Measurements from ENCODE around the gene VWDE.
A peak's percentile ranks its signal among the peaks of the same experiment; 100 is the strongest.
"Not testable (repeated sequence)": the region's sequence is repeated elsewhere in the genome, so short reads cannot be mapped to it uniquely, and the experiment has no call there.

Gene VWDE

GRCh38 chr7:12403287-12404181, at the start of gene VWDE:
Gene VWDE (minus strand): TSS chr7:12403865. CDS start chr7:12403716, 149 bp downstream.
- DNase-seq (ENCODE audit: low read depth in 3 of 3, low spot score in 1 of 3), result peak in 1 of 3 donors; percentile 31

- not testable (repeated sequence) for DNase-seq (ENCODE audit: low read depth in 3 of 3, low spot score in 1 of 3)
Measured at GRCh38 chr7:12453136-12453535, 49.5 kb upstream of the VWDE start.

DNA sequence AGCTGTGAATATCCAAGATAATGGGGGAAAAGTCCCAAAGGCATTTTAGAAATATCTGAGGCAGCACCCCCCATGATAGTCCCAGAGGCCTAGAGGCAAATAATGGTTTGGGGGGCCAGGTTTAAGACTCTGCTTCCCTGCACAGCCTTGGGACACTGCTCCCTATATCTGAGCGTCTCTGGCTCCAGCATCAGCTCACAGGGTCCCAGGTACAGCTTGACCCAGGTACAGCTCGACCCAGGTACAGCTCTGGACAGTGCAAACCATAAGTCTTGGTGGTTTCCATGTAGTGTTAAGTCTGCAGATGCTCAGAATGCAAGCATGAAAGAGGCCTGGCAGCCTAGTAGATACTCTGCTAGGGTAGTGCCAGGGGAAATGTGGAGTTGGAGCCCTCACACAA, 47.0 kb upstream of the VWDE start:
- no peak for DNase-seq (ENCODE audit: low read depth in 3 of 3, low spot score in 1 of 3)

- no peak for DNase-seq (ENCODE audit: low read depth in 3 of 3, low spot score in 1 of 3)
Measured at GRCh38 chr7:12444785-12445184, 41.1 kb upstream of the VWDE start.

GRCh38 chr7:12440229-12440628, 36.6 kb upstream of the VWDE start:
- no peak for DNase-seq (ENCODE audit: low read depth in 3 of 3, low spot score in 1 of 3)

DNA sequence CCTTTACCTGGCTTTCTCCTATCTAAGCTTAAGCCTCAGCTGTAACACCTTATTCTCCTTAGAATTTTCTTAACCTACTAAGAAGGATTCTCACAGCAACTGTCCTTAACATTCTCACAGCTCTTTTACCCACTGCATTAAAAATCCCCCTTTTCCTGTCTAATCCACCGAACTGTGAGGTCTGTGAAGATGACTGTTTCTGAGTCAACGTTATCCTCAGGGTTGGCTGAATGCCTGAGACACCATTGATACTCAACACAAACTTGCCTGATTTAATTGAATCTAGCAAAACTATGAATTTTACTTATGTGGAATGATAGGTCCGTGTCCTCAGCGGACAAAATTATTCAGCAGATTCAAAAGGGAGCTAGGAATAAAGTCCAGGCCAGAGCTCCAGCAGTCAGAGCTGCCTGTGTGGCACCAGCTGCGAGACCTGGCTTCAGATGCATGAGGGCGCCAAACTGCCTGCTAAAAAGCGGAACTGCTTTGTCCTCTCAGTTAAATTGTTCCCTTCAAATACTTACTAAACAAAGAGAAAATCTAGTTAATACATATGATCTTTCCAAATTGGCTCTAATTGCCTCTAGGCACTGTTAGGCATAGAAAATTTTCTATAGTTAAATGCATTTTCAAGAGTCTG, 33.4 kb upstream of the VWDE start:
- DNase-seq (ENCODE audit: low read depth in 3 of 3, low spot score in 1 of 3), result no peak

GRCh38 chr7:12436126-12436525, 32.5 kb upstream of the VWDE start:
- no peak for DNase-seq (ENCODE audit: low read depth in 3 of 3, low spot score in 1 of 3)

GRCh38 chr7:12434012-12434642, 30.5 kb upstream of the VWDE start:
- no peak for DNase-seq (ENCODE audit: low read depth in 3 of 3, low spot score in 1 of 3)

DNA sequence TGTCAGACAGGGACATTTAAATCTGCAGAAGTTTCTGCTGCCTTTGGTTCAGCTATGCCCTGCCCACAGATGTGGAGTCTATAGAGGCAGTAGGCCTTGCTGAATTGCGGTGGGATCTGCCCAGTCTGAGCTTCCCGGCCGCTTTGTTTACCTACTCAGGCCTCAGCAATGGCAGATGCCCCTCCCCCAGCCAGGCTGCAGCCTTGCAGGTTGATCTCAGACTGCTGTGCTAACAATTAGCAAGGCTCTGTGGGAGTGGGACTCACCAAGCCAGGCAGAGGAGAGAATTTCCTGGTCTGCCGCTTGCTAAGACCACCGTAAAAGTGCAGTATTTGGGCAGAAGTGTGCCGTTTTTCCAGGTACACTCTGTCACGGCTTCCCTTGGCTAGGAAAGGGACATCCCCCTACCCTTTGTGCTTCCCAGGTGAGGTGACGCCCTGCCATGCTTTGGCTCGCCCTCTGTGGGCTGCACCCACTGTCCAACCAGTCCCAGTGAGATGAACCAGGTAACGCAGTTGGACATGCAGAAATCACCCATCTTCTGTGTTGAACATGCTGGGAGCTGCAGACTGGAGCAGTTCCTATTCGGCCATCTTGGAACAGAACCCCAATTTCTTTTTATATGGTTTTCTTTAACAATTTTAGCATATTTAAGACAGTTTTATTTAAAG, 28.4 kb upstream of the VWDE start:
- DNase-seq (ENCODE audit: low read depth in 3 of 3, low spot score in 1 of 3), result no peak

DNA sequence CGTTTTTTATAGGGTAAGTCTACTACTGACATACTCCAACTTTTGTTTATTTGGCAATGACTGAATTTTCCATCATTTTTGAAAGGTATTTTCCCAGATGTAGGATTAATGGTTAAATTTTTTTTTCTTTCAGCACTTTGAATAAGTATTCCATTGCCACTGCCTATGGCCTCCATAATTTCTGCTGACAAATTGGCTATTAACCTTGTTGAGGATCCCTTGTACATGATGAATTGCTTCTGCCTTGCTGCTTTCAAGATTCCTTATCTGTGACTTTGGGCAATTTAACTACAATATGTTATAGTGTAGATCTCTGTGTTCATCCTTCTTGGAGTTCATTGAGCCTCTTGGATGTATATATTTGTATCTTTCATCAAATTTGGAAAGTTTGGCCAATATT, 21.6 kb upstream of the VWDE start:
- DNase-seq (ENCODE audit: low read depth in 3 of 3, low spot score in 1 of 3), result no peak

- no peak for DNase-seq (ENCODE audit: low read depth in 3 of 3, low spot score in 1 of 3)
Measured at GRCh38 chr7:12423997-12424745, 20.5 kb upstream of the VWDE start.

DNA sequence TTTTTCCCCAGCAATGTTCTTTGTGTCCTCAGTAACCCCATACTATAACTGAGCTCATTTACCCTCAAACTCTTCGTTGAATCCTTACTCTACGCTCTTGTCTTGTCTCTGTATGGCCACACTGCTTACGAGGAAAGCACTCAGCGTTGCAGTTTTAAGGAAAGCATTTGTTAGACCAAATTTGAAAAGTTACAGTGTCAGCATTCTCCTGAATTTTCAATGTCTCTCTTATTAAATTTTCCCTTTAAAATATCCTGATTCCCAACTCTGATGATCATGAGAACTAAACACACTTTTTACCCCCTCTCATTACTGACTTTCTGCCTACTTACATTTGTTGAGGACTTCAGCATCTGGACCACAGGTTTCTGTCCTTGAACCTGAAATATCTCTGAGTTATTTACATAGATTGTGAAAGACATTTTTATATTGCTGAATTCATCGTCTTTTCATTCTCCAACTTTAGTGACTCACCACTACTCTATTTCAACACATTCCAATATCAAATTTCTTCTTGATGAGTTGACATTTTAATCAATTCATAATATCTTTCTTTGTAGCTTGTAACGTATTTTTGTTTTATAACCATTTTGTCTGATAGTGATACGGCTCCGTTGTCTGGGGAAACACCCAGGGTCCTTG, 19.8 kb upstream of the VWDE start:
- no peak for DNase-seq (ENCODE audit: low read depth in 3 of 3, low spot score in 1 of 3)

DNA sequence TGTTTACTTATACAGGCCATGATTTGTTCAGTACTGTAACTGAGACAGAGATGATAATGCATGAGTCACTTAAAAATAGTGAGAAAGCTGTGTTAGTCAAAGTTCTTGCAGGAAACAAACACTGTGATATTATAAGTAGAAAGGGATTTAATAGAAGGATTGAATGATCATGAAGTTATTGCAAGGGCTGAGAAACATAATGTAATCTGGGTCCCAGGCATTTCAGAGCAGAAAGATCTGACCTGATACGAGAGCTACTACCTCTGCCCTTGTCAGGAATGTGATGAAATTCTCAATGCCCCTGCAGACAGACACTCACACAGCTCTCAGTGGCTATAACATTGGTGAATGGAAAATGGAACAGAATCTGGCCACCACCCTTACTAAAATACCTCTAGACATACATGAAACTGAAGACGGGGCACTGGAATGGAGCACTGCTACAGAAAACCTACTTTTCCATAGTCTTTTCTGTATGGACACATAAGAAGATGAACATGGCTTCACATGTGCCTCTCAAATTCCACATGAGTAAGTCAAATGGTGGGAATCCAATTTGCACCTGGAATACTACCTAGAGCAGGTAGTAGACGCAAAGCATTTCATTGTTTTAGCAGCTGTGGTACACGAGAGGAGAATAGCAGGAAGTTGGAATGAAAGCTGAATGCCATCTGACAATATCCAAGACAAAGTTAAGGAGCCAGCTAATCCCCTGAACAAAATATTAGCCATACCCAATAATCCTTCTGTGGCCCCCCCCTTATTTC, 19.1 kb upstream of the VWDE start:
- DNase-seq (ENCODE audit: low read depth in 3 of 3, low spot score in 1 of 3), result no peak

GRCh38 chr7:12418452-12418851, 14.8 kb upstream of the VWDE start:
- DNase-seq (ENCODE audit: low read depth in 3 of 3, low spot score in 1 of 3), result no peak

- no peak for DNase-seq (ENCODE audit: low read depth in 3 of 3, low spot score in 1 of 3)
Measured at GRCh38 chr7:12415072-12415471, 11.4 kb upstream of the VWDE start.

DNA sequence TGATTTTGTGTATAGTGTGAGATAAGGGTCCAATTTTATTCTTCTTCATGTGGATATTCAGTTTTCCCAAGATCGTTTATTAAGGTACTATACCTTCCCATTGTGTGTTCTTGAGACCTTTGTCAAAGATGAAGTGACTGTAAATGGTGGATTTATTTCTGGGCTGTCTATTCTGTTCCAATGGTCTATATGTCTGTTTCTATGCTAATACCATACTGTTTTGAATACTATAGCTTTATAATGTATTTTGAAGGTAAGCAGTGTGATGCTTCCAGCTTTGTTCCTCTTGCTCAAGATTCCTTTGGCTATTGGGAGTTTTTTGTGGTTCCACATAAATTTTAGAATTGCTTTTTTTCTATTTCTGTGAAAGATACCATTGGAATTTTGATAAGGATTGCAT, 8.7 kb upstream of the VWDE start:
- no peak for DNase-seq (ENCODE audit: low read depth in 3 of 3, low spot score in 1 of 3)

DNA sequence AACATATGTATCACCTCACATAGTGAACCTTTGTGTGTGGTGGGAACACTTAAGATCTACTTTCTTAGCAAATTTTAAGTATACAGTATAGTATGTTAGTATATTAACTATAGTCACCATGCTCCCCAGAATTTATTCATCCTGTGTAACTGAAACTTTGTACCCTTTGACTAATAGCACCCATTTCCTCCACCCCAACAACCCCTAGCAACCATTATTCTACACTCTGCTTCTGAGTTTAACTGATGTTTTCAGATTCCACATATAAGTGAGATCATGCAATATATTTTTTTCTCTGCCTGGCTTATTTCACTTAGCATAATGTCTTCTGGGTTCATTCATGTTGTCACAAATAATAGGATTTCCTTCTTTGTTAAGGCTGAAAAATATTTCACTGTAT, 6.9 kb upstream of the VWDE start:
- DNase-seq (ENCODE audit: low read depth in 3 of 3, low spot score in 1 of 3), result no peak

DNA sequence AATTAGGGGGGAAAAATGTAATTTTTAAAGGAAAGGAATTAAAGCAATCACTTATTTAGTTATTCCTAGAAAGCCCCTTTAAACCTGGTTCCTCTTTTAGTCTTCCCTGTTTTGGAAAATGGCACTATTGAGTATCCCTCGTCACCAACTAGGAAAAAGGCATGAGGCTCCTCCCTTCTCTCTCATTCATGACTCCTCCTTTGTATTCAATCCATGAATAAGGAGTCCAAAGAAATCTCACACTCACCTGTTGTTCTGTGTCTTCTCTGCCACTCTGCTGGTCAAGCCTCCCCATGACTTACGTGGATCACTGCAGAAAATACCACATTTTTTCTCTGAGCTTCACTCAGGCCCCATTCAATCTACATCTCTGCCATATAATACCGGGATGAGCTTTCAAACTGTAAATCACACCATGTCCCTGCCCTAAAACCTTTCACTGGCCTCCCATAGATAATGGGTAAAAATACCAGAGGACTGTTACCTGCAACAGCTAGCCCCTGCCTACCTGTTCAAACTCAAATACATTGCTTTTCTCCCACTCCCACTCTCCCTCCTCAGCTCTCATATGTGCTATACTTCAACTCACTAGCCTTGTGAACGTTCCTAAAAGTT, 5.5 kb upstream of the VWDE start:
- DNase-seq (ENCODE audit: low read depth in 3 of 3, low spot score in 1 of 3), result no peak

- not testable (repeated sequence) for DNase-seq (ENCODE audit: low read depth in 3 of 3, low spot score in 1 of 3)
Measured at GRCh38 chr7:12407652-12408051, 4.0 kb upstream of the VWDE start.
